GM21737 (cell line): ENCODE results near the gene RAPGEF1.
"Not testable (repeated sequence)": the region's sequence is repeated elsewhere in the genome, so short reads cannot be mapped to it uniquely, and the experiment has no call there.

Experiments used
- ATAC-seq: cut with Tn5 transposase; IDR thresholded peaks from one replicate; pipeline ENCODE4 v1.9.1; 2021; ENCODE audit warnings: mild to moderate bottlenecking, moderate library complexity; ENCODE audit not compliant: unreplicated experiment

Gene RAPGEF1

GRCh38 chr9:131672451-131672850 lies 67.4 kb downstream of the RAPGEF1 start:
- no peak for ATAC-seq

GRCh38 chr9:131671133-131671520 lies 68.7 kb downstream of the RAPGEF1 start:
- ATAC-seq, result no peak

- no peak for ATAC-seq
These were observed 69.4 kb downstream of the RAPGEF1 start for GRCh38 chr9:131670247-131671132.

GRCh38 chr9:131669269-131670157 lies 70.4 kb downstream of the RAPGEF1 start:
- ATAC-seq, result no peak

- ATAC-seq, result peak; percentile 39
These were observed 71.2 kb downstream of the RAPGEF1 start for GRCh38 chr9:131668439-131669268.

- peak; percentile 12 for ATAC-seq
These were observed 71.8 kb downstream of the RAPGEF1 start for GRCh38 chr9:131668057-131668438.

GRCh38 chr9:131667576-131667975 lies 72.3 kb downstream of the RAPGEF1 start:
- no peak for ATAC-seq

GRCh38 chr9:131666774-131667173 lies 73.1 kb downstream of the RAPGEF1 start:
- ATAC-seq, result no peak

- no peak for ATAC-seq
These were observed 73.8 kb downstream of the RAPGEF1 start for GRCh38 chr9:131666029-131666428.

GRCh38 chr9:131663288-131663687 lies 76.6 kb downstream of the RAPGEF1 start:
- ATAC-seq, result no peak

- not testable (repeated sequence) for ATAC-seq
These were observed 77.6 kb downstream of the RAPGEF1 start for GRCh38 chr9:131662289-131662621.

- ATAC-seq, result no peak
These were observed 78.1 kb downstream of the RAPGEF1 start for GRCh38 chr9:131661568-131662288.

GRCh38 chr9:131660466-131661405 lies 79.1 kb downstream of the RAPGEF1 start:
- ATAC-seq, result no peak

GRCh38 chr9:131658377-131659129 lies 81.3 kb downstream of the RAPGEF1 start:
- ATAC-seq, result no peak

- no peak for ATAC-seq
These were observed 81.9 kb downstream of the RAPGEF1 start for GRCh38 chr9:131657940-131658339.

GRCh38 chr9:131657456-131657855 lies 82.4 kb downstream of the RAPGEF1 start:
- ATAC-seq, result no peak

GRCh38 chr9:131657037-131657377 lies 82.9 kb downstream of the RAPGEF1 start:
- peak; percentile 30 for ATAC-seq

- ATAC-seq, result peak; percentile 72
These were observed 83.4 kb downstream of the RAPGEF1 start for GRCh38 chr9:131656356-131657036.
